Measurements from ENCODE around the gene TLX2. TPM values are rescaled to one million over a fixed set of nuclear protein-coding genes. Genes with fewer than 3 reads are reported as not detected.
A peak's percentile ranks its signal among the peaks of the same experiment; 100 is the strongest.

The TLX2 gene
- total and polyA plus RNA-seq, 2 of the 8 experiments (the other 6 are each of a cell fraction or from before 2014, with no cell fraction given) = 0.06 to 0.17 TPM

DNA sequence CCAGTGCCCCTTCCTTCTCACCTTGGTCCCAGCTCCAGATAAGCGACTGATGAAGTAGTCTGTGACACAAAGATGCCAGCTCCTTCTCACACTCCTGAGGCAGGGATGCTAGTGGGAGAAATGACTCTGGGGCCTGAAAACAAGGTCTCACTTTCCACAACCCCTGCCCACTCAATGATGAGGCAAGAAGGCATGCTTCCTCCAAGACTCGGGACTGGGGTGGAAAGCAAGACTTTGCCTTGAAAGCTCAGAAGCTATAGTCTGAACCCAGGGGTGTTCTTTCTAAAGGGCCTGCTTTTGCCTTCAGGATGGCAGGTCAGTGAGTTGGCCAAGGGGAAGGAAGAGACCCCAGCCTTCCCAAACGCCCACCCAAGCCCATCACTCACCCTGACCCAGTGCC is 32.8 kb upstream of the TLX2 start:
- Histone ChIP-seq H2BK12ac (ENCODE audit: low read depth, low read length) (no peak overlapping the region), H2BK15ac (ENCODE audit: low read length) (no peak overlapping the region), H3K14ac (ENCODE audit: insufficient read length) (no peak overlapping the region), H3K79me1 (ENCODE audit: low read depth, low read length) (no peaks in the 10 kb centered on the region; the same call in 1 of the 2 replicates), H2BK5ac (ENCODE audit: low read depth, low read length) (no peak overlapping the region), H2BK20ac (ENCODE audit: low read length) (no peak overlapping the region), H3K23ac (ENCODE audit: insufficient read length) (no peak overlapping the region), H3K79me2 (ENCODE audit: control insufficient read depth in 1 of 2, insufficient read depth in 2 of 2, low read length in 2 of 2) (peaks cover 0 to 9% of the 10 kb centered on the region in 2 experiments; a peak in 1 of 4 replicates), H2BK120ac (replicated peaks; ENCODE audit: low read depth, low read length) (no peak overlapping the region), H4K20me1 (replicated peaks in 1 of 2; ENCODE audit: control insufficient read depth in 1 of 2, insufficient read depth in 2 of 2, low read length in 2 of 2) (peaks cover 4 to 9% of the 10 kb centered on the region in 2 experiments), H3K27me3 (replicated peaks in 1 of 4; ENCODE audit: control insufficient read depth in 3 of 4, extremely low read depth in 1 of 4, insufficient read depth in 3 of 4, low read length in 3 of 4) (no peaks in the 10 kb centered on the region; a peak in 1 of 7 replicates), H3K56ac (replicated peaks; ENCODE audit: insufficient read length, low read depth, low read length) (no peak overlapping the region), H3K27ac (ENCODE audit: low read depth, low read length) (no peak overlapping the region), H3K4ac (replicated peaks; ENCODE audit: insufficient read length, low read depth, low read length) (no peak overlapping the region), H4K5ac (ENCODE audit: insufficient read length, low read depth, low read length) (no peak overlapping the region), H3K18ac (ENCODE audit: extremely low read depth, low read length) (no peak overlapping the region), H3K4me1 (replicated peaks in 1 of 4; ENCODE audit: control insufficient read depth in 3 of 4, insufficient read depth in 4 of 4, low read length in 3 of 4) (peaks cover 0 to 10% (median 4%) of the 10 kb centered on the region in 4 experiments; a peak in 4 of 7 replicates), H3K4me3 (ENCODE audit: extremely low read depth in 1 of 4, insufficient read depth in 2 of 4, low read depth in 3 of 4, low read length in 4 of 4) (peak overlapping the region; percentile 69 to 99 (median 93); a peak in 7 of 8 replicates), H3K4me2 (ENCODE audit: insufficient read depth in 1 of 2, low read depth in 2 of 2, low read length in 2 of 2) (peak overlapping the region; percentile 98 to 100), H3K36me3 (ENCODE audit: control insufficient read depth in 2 of 4, insufficient read depth in 4 of 4, low read length in 3 of 4) (peaks cover 0 to 6% (median 2%) of the 10 kb centered on the region in 4 experiments; a peak in 5 of 8 replicates), H3K9ac (replicated peaks in 1 of 4; ENCODE audit: extremely low read depth in 1 of 4, low read depth in 3 of 4, low read length in 3 of 4) (peak overlapping the region in 1 of 4 experiments; percentile 35; a peak in 2 of 7 replicates), H2AFZ (ENCODE audit: low read length) (no peak overlapping the region), H2AK5ac (ENCODE audit: low read depth, low read length) (no peak overlapping the region), H3K23me2 (ENCODE audit: low read depth, low read length) (peaks cover 9% of the 10 kb centered on the region; the same call in 1 of the 2 replicates), H4K8ac (ENCODE audit: extremely low read depth, insufficient read depth, low read length) (no peak overlapping the region), H4K91ac (replicated peaks; ENCODE audit: insufficient read length, low read length) (no peak overlapping the region), H3K9me3 (ENCODE audit: insufficient read depth in 2 of 2, low read depth in 1 of 2, low read length in 1 of 2) (no peaks in the 10 kb centered on the region)
- 77% methylated on average over 2 of the region's 3 CpGs; no CpG with 5 or more reads in 1 of the 2 experiments for WGBS, 2 experiments (ENCODE audit: extremely low coverage in 1 of 2, insufficient coverage in 1 of 2, insufficient read length in 1 of 2, insufficient replicate concordance in 2 of 2, low coverage in 1 of 2, low lambda C conversion rate in 2 of 2, missing lambda C conversion rate in 1 of 2)
- CTCF ChIA-PET (ENCODE audit: partially characterized antibody) = interaction anchor here (0.6 to 8.0 kb wide), 15 partner anchors 8 to 107 kb away, joined by 3 to 73 read pairs (median 4); partner anchors contain the start of genes AUP1, HTRA2, INO80B and MOGS
- DNase-seq (ENCODE audit: low read depth in 1 of 2, low spot score in 2 of 2) (no peak), FAIRE-seq (no peak)
- TF ChIP-seq RAD21 (IDR thresholded peaks at IDR 0.05 in 1 of 2, conservative IDR thresholded peaks at IDR 0.05 in 1 of 2; ENCODE audit: low read depth in 2 of 2, low read length in 2 of 2) (no peak), SP2 (IDR thresholded peaks at IDR 0.05; ENCODE audit: low read length) (no peak), CTBP2 (IDR thresholded peaks at IDR 0.05; ENCODE audit: borderline replicate concordance, insufficient read depth, insufficient read length, low read length) (no peak), KDM4A (IDR thresholded peaks at IDR 0.05; ENCODE audit: low read depth, low read length, severe bottlenecking) (no peak), POLR2A (IDR thresholded peaks at IDR 0.05; ENCODE audit: control extremely low read depth in 1 of 2, low read depth in 2 of 2, low read length in 2 of 2) (no peak), TAF1 (IDR thresholded peaks at IDR 0.05; ENCODE audit: low read depth, low read length) (no peak), TBP (IDR thresholded peaks at IDR 0.05; ENCODE audit: low read depth, low read length) (no peak), BRCA1 (IDR thresholded peaks at IDR 0.05; ENCODE audit: low read depth, low read length) (no peak)
- POLR2A ChIA-PET (ENCODE audit: partially characterized antibody) = interaction anchor here (0.8 to 7.3 kb wide), 17 partner anchors 9 to 90 kb away, joined by 3 to 85 read pairs (median 5); partner anchors contain the start of genes AUP1, C2orf81, DOK1 and HTRA2

Measured in H1 (cell line).